HG03442 (cell line): ENCODE data around the gene PCED1B.
A peak's percentile ranks its signal among the peaks of the same experiment; 100 is the strongest.
"Not testable (repeated sequence)": the region's sequence is repeated elsewhere in the genome, so short reads cannot be mapped to it uniquely, and the experiment has no call there.

Experiments
- ATAC-seq: cut with Tn5 transposase; IDR thresholded peaks from one replicate; pipeline ENCODE4 v1.9.1; 2021; ENCODE audit warnings: mild to moderate bottlenecking, moderate library complexity; ENCODE audit not compliant: unreplicated experiment

The PCED1B gene

GRCh38 chr12:47268501-47269454 is 189.4 kb downstream of the PCED1B start:
- ATAC-seq, result peak; percentile 74

GRCh38 chr12:47269916-47270315 is 190.5 kb downstream of the PCED1B start:
- ATAC-seq, result no peak

DNA sequence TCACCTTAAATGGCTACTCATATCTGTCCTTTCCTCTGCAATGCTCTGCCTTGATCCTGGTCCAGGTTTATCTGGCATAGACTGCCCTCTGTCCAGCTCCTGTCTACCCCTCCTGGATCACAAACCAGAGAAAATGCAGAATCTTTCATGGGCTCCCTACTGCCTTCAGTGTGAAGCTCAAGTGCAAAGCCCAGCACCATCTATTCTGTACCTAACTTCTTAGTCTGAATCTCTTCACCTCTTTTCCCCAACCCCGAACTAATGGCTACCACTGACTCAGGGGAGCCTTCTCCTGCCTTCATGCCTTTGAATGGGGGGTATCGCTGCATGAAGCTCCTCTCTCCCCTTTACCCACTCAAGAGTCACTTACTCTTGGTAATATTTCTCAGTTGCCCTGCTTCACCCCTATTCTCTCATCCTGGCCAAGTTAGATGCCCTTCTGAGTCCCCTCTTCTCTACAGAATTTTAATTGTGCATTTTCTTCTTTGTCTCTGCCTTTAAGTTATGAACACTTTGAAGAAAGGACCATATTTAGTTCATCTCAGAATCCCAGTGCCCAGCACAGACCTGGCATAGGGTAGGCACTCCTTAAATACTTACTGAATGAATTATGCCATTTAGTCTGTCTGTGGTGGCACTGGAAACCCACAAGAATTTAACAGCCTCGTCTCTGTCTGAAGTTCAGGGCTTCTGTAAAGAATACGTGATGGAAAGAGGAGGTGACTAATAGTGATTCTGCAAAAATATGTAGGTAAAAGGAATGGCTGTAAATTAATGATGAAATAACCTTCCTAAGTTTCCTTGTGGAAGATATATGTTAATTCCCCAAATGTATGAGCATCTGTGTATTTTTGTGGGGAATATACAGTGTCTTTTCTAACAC is 191.6 kb downstream of the PCED1B start:
- no peak for ATAC-seq

DNA sequence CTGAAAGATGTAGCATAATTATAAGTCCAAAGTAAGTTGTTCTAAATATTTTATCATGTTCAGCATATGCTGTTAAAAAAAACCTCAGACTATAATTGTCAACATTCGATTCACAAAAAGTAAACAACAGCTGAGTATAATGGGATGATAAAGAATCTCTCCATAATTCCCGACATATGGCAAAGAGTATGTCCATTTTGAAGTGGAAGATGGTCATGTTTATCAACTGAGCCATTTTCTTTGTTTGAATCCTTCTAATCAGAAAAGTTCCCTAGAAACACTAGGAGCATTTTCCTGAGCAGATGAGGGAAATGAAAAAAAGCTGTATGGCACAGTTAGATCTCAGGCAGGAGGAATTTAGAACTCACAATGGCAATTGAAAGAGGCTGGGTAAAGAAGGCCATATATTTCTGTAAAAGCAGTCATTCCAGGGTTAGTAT is 192.4 kb downstream of the PCED1B start:
- no peak for ATAC-seq

DNA sequence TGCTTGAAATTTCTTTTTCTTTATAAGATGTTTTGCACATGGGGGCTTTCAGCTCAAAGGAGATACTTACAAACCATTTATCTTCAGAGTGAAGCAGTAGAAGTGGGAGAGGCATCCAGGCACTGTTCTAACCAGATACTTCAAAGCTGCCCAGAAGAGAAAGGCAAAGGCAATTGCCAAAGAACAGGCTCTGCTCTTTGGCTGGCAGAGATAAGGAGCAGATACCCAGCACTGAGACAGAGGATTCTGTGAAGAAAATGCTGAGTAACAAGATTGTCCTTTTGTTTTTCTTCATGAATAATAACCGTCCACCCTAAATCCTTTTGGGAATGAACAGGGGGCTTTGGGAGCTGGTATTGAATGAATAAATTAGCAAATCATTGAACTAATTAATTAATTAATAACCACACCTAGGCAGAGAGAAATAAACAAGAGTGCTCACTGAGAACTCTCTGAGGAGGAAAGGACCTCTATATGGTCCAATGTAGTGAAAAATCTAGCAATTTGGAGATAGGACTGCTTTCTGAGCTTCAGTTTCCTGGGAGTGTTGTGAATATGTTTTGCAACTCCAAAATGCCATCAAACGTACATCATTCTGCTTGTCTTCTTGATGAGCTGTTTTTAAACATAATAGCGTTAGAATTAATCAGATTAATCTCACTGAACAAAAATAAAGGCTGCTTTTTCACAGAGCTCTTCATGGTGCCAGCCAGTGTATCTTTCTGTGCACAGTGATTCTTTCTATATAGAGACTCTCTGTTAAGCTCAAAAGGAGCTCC is 193.2 kb downstream of the PCED1B start:
- no peak for ATAC-seq

- no peak for ATAC-seq
These were observed 193.8 kb downstream of the PCED1B start for GRCh38 chr12:47273191-47273626.

DNA sequence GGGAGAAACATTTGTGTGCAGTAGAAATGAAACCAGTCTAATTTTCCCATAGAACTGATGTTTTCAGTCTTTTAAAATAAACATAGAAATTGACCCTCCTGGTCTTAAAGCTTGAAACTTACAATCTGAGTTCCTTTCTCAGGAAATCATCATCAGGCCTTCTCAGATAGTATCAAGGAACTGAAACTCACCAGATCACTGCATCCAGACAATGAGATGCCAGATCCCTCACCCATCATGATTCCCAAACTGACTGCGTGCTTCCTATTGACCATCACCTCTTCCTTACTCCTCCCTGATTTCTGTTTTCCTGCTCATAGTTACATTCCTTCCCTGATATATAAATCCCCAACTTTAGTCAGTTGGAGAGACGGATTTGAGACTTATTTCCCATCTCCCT is 195.3 kb downstream of the PCED1B start:
- ATAC-seq, result no peak

GRCh38 chr12:47276253-47276620 is 196.8 kb downstream of the PCED1B start:
- no peak for ATAC-seq

DNA sequence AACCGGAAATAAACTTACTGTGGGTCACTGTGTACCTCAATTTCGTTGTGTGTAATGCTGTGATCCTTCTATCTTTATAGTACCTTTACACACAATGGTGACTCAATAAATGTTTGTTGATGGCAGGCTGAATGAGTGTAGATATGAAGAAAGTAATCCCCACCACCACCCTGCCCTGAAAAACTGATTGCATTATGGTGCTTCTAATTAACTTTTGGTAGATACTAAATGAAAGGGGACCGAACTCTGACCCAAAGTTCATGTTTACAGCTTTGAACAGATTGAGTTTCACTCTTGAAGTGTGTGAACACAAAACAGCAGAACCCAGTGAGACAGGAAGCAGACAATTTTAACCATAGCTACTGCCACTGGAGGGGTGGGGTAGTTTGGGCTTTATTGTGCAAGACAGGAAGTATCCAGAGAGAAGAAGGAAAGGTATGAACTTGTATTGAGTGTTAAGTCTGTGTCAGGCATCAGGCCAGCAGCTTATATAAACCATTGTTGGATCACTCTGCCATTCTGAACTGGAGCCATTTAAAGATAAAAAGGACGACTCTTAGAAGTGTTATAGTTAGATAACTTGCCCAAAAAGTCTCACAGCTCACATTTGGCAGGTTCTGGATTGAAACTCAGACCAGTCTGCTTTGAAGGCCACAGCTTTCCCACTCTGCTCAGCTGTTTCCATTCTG is 197.3 kb downstream of the PCED1B start:
- ATAC-seq, result peak; percentile 76

DNA sequence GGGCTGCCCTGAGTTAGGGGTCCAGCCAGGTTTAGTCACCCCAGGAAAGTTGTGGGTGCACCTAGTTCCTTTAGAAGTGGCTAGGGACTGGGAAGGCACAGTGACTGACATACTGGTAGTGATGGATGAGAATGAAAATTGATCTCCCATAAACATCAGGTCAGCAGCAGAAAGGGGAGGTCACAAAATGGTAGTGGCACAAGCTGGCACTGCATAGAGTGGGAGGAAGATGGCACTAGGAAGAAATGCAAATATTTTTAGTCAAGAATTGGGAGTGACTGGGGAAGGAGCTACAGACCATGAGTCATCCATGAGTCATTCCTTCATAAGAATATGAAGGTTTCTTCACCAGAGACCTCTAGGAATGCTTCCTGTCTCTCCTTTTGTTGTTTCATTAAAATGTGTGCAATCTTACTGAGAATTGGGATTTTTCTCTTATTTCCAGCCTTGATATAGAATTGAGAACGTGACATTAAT is 198.6 kb downstream of the PCED1B start:
- ATAC-seq, result no peak

- ATAC-seq, result not testable (repeated sequence)
These were observed 200.3 kb downstream of the PCED1B start for GRCh38 chr12:47279758-47280157.

DNA sequence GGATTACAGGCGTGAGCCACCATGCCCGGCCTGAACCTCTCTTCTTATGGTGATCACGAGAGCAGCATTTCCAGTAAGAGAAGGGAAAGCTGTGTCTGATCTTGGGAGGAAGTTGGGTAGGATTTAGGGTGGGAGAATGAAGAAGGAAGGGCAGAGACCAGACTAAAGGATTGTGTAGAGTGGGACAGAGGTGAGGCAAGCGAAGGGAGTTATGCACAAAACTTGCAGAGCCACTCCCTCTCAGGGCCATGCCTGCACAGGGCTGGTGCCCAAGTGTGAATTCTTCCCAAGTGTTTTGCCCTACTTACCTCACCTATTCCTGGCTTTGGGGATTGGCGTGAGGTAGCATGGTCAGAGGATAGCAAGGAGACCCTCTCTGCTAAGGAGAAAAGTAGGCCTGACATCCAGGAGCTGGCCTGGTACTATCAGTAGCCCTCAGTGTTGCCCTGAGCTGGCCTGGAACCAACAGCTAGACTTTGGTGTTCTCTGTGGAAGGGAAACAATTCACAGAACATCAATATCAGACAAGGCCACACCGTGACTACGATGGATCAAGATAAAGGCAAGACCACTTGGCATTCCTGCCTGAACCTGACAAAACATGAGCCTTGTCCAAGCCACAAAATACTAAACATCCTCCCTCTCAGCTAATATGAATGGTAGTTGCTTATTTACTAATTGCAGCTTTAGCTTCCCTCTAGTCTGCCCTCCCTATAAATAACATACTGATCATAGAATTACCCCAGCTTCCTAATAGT is 201.3 kb downstream of the PCED1B start:
- ATAC-seq, result no peak

DNA sequence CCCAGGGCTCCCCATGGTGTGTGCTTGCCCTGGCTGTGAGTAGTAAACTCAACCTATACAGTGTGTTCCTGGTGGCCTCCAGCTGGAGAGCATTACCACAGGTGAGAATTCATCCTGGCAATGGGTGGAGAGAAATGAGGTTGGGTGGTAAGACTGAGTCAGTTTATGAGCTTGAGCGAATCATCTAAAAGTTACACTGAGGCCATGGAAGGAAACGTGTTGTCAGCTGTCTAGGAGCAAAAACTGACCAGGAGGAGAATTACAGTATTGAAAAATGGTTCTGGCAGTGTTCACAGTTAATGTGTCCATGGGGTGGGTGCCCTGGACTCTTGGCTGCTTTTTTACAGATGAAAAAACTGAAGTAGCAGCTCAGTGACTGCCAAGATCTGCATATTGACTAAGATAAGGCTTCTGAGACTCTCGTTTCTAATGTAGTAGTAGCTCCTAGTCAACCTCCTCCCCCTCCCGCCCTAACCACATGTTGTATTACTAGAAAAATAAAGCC is 202.3 kb downstream of the PCED1B start:
- ATAC-seq, result no peak

- ATAC-seq, result no peak
These were observed 202.8 kb downstream of the PCED1B start for GRCh38 chr12:47282206-47282605.
